K562 (cell line): ENCODE measurements around the gene CD22. TPM values are rescaled to one million over a fixed set of nuclear protein-coding genes. Genes with fewer than 3 reads are reported as not detected.

Source experiments
- DACH1 ChIP-seq: fragments of 450-650 bp; IDR thresholded peaks from 2 replicates; pipeline ENCODE4 v1.6.1; 2018; ENCODE audit not compliant: partially characterized antibody
- ELF2 ChIP-seq: fragments of 250-450 bp; sonication (Bioruptor Pico); IDR thresholded peaks from 2 replicates; pipeline ENCODE4 v1.5.0; 2021; ENCODE audit warnings: mild to moderate bottlenecking
- ELF4 ChIP-seq: fragments of 450-650 bp; formaldehyde crosslinking; IDR thresholded peaks from 2 replicates; pipeline ENCODE4 v1.4.0; 2022; ENCODE audit warnings: missing genetic modification characterization
- EP300 ChIP-seq: IDR thresholded peaks from 2 replicates; pipeline ENCODE4 v1.6.1; 2012; ENCODE audit warnings: low read length, improper control_type of control experiment
- ETV5 ChIP-seq: sonication (generic); formaldehyde crosslinking; IDR thresholded peaks from 2 replicates; pipeline ENCODE4 v1.4.0; 2020; ENCODE audit warnings: low read depth, mild to moderate bottlenecking, missing genetic modification reagents
- FOXJ2 ChIP-seq: fragments of 200-800 bp; sonication (Bioruptor generic); IDR thresholded peaks from 2 replicates; pipeline ENCODE4 v1.6.1; 2016; ENCODE audit warnings: missing genetic modification characterization, missing compliant biosample characterization
- FOXJ3 ChIP-seq: sonication (generic); formaldehyde crosslinking; IDR thresholded peaks from 2 replicates; pipeline ENCODE4 v1.4.0; 2020; ENCODE audit warnings: mild to moderate bottlenecking, missing genetic modification reagents
- FOXM1 ChIP-seq, 2 experiments: fragments of 450-650 bp in 1 of 2; sonication (generic) in 1 of 2; formaldehyde crosslinking in 1 of 2; IDR thresholded peaks; 2 replicates each; pipeline versions ENCODE4 v1.6.1 to v1.9.0; 2017 to 2022; ENCODE audit warnings: low read depth in 2 of 2, mild to moderate bottlenecking in 2 of 2, missing genetic modification reagents in 1 of 2, moderate library complexity in 1 of 2
- GATAD2A ChIP-seq: fragments of 450-650 bp; IDR thresholded peaks from 2 replicates; pipeline ENCODE4 v1.6.1; 2017
- HCFC1 ChIP-seq: IDR thresholded peaks from 2 replicates; pipeline ENCODE4 v1.6.1; 2012; ENCODE audit warnings: low read depth, low read length, improper control_type of control experiment
- HDAC2 ChIP-seq: fragments of 450-650 bp; IDR thresholded peaks from 2 replicates; pipeline ENCODE4 v1.6.1; 2016; ENCODE audit warnings: mild to moderate bottlenecking
- HSF4 ChIP-seq: fragments of 250-450 bp; sonication (Bioruptor Pico); IDR thresholded peaks from 2 replicates; pipeline ENCODE4 v2.1.2; 2022; ENCODE audit warnings: mild to moderate bottlenecking, moderate library complexity, borderline replicate concordance
- ILK ChIP-seq: fragments of 450-650 bp; IDR thresholded peaks from 2 replicates; pipeline ENCODE4 v1.6.1; 2016; ENCODE audit warnings: missing genetic modification characterization, low read depth, mild to moderate bottlenecking, missing compliant biosample characterization, moderate library complexity, borderline replicate concordance
- MAZ ChIP-seq, 2 experiments: fragments of 450-650 bp in 1 of 2; sonication (generic) in 1 of 2; formaldehyde crosslinking; IDR thresholded peaks in 1 of 2; conservative IDR thresholded peaks in 1 of 2; 2 replicates each; pipeline versions ENCODE4 v1.4.0 to v1.5.0; 2020; ENCODE audit warnings: mild to moderate bottlenecking in 1 of 2, missing genetic modification reagents in 1 of 2
- NR2C1 ChIP-seq, 2 experiments: fragments of 450-650 bp; IDR thresholded peaks; 2 replicates each; pipeline ENCODE4 v1.6.1; 2017; ENCODE audit warnings: mild to moderate bottlenecking in 2 of 2, antibody characterized with exemption in 1 of 2, inconsistent platforms in 1 of 2, missing compliant biosample characterization in 1 of 2, missing genetic modification characterization in 1 of 2
- RUNX1 ChIP-seq: sonication (generic); IDR thresholded peaks from 2 replicates; pipeline ENCODE4 v1.6.1; 2016; ENCODE audit warnings: antibody characterized with exemption, low read depth
- ZNF395 ChIP-seq: fragments of 200-800 bp; sonication (Bioruptor generic); IDR thresholded peaks from 2 replicates; pipeline ENCODE4 v1.6.1; 2017; ENCODE audit warnings: missing genetic modification characterization, missing compliant biosample characterization
- polyA plus RNA-seq, 8 experiments: library from polyadenylated mRNA; depleted of rRNA in 4 of 8; stranded (reverse) in 5 of 8; unstranded in 3 of 8; fragments of >200 nt; fragmentation: Nextera tagmentation in 2 of 8; fragmentation: Illumina TruSeq in 1 of 8; extraction: Ambion mirVana in 2 of 8; extraction: Trizol in 1 of 8; gene quantifications; 2 replicates each; pipeline versions ENCODE4 v1.2.1 to v1.2.3, GENCODE V29; 2011 to 2014; ENCODE audit warnings: inconsistent platforms in 1 of 8, missing spikeins in 1 of 8
- total RNA-seq, 7 experiments: library from RNA; depleted of rRNA in 6 of 7; stranded (reverse); fragments of >200 nt in 6 of 7; fragmentation: Illumina TruSeq in 2 of 7; extraction: Trizol in 2 of 7; gene quantifications; 2 replicates each; pipeline versions ENCODE4 v1.2.1 to v1.2.3, GENCODE V29; 2011 to 2021; ENCODE audit warnings: low replicate concordance in 1 of 7
- TF ChIP-seq, protein P1 (sequence below): sonication (generic); formaldehyde crosslinking; IDR thresholded peaks from 2 replicates; pipeline ENCODE4 v1.8.0; 2022; ENCODE audit warnings: mild to moderate bottlenecking, missing genetic modification reagents, borderline replicate concordance
- TF ChIP-seq, protein P2 (sequence below): fragments of 250-450 bp; sonication (Bioruptor Pico); IDR thresholded peaks from 2 replicates; pipeline ENCODE4 v1.8.0; 2021; ENCODE audit warnings: mild to moderate bottlenecking, moderate library complexity
- TF ChIP-seq, protein P3 (sequence below): fragments of 450-650 bp; formaldehyde crosslinking; IDR thresholded peaks from 2 replicates; pipeline ENCODE4 v1.4.0; 2022; ENCODE audit warnings: missing genetic modification characterization

Gene CD22
- total and polyA plus RNA-seq, 9 of the 15 experiments (the other 6 are each of a cell fraction or from before 2014, with no cell fraction given): 0.29 to 5.0 (median 3.5) TPM

DNA sequence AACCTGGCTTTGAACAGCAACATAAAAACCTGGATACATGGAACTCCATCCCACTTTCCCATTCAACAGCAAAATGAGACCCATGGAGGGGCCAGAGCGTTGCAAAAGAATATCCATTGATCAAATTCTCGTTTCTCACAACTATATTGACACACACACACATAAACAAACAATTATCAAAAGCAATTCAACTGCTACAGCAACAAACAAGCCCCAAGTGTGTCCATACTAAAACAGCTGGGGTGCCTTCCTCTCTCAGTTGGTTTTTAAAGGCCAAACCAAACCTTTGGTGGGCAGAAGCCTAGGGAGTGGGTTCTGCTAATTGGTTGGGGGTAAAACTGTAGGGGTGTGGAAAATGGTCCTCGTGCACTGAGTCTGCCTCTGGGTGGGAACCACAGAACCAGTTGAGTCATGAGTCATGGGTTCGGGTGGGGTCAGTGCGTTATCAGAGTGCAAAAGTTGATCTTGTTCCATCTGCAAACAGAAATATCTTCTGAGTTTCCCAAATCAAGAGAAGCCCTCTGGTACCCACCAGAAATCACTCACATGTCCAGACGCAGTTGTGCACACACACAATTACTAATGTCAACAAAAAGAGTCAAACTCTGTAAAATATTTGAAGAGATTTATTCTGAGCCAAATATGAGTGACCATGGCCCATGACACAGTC lies 60.3 kb downstream of the CD22 start (continued):
- TF ChIP-seq RUNX1 (no peak), HDAC2 (peak; percentile 66; the same call in 1 of the 2 replicates), GATAD2A (no peak), HSF4 (CRISPR knock-in tag) (peak; percentile 66; the same call in 1 of the 2 replicates), ELF4 (no peak), ETV5 (CRISPR knock-in tag) (no peak), HCFC1 (no peak), MAZ (CRISPR knock-in tag; conservative IDR thresholded peaks at IDR 0.05 in 1 of 2, IDR thresholded peaks at IDR 0.05 in 1 of 2) (peak in 1 of 2 experiments; percentile 51; a peak in 2 of 4 replicates), DACH1 (no peak), ZNF395 (CRISPR knock-in tag) (peak; percentile 33; the same call in 1 of the 2 replicates), NR2C1 (IDR thresholded peaks at IDR 0.05) (peak; percentile 32; the same call in 1 of the 2 replicates), NR2C1 (tag; IDR thresholded peaks at IDR 0.05) (0 out of 2 replicates have a peak, but pooled peaks have one; percentile 41), FOXJ2 (tag) (0 out of 2 replicates have a peak, but pooled peaks have one; percentile 22), FOXM1 (IDR thresholded peaks at IDR 0.05; ENCODE audit: low read depth) (no peak; the same call in 1 of the 2 replicates), FOXM1 (CRISPR knock-in tag; IDR thresholded peaks at IDR 0.05; ENCODE audit: low read depth) (no peak), ILK (tag) (no peak), FOXJ3 (CRISPR knock-in tag) (no peak), ELF2 (CRISPR knock-in tag) (no peak), EP300 (peak; percentile 75)
- TF ChIP-seq, protein P1, sequence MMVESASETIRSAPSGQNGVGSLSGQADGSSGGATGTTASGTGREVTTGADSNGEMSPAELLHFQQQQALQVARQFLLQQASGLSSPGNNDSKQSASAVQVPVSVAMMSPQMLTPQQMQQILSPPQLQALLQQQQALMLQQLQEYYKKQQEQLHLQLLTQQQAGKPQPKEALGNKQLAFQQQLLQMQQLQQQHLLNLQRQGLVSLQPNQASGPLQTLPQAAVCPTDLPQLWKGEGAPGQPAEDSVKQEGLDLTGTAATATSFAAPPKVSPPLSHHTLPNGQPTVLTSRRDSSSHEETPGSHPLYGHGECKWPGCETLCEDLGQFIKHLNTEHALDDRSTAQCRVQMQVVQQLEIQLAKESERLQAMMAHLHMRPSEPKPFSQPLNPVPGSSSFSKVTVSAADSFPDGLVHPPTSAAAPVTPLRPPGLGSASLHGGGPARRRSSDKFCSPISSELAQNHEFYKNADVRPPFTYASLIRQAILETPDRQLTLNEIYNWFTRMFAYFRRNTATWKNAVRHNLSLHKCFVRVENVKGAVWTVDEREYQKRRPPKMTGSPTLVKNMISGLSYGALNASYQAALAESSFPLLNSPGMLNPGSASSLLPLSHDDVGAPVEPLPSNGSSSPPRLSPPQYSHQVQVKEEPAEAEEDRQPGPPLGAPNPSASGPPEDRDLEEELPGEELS: no peak
- TF ChIP-seq, protein P2, sequence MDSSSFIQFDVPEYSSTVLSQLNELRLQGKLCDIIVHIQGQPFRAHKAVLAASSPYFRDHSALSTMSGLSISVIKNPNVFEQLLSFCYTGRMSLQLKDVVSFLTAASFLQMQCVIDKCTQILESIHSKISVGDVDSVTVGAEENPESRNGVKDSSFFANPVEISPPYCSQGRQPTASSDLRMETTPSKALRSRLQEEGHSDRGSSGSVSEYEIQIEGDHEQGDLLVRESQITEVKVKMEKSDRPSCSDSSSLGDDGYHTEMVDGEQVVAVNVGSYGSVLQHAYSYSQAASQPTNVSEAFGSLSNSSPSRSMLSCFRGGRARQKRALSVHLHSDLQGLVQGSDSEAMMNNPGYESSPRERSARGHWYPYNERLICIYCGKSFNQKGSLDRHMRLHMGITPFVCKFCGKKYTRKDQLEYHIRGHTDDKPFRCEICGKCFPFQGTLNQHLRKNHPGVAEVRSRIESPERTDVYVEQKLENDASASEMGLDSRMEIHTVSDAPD (CRISPR knock-in tag): no peak
- TF ChIP-seq, protein P3, sequence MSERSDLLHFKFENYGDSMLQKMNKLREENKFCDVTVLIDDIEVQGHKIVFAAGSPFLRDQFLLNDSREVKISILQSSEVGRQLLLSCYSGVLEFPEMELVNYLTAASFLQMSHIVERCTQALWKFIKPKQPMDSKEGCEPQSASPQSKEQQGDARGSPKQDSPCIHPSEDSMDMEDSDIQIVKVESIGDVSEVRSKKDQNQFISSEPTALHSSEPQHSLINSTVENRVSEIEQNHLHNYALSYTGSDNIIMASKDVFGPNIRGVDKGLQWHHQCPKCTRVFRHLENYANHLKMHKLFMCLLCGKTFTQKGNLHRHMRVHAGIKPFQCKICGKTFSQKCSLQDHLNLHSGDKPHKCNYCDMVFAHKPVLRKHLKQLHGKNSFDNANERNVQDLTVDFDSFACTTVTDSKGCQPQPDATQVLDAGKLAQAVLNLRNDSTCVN (CRISPR knock-in tag): no peak
